Liver (tissue), 9 donors: ENCODE measurements around the gene ECEL1. TPM values are rescaled to one million over a fixed set of nuclear protein-coding genes. Genes with fewer than 3 reads are reported as not detected.

Experiments
- DNase-seq: peaks from one replicate; pipeline ENCODE4 v3.0.0-alpha.2; 2017; ENCODE audit warnings: low spot score
- H3K27ac ChIP-seq, 2 donors: one replicate each; pipeline ENCODE4 v1.7.0; 2013; ENCODE audit warnings: inconsistent platforms in 2 of 2, low read length in 2 of 2, control low read depth in 1 of 2, low read depth in 1 of 2, mild to moderate bottlenecking in 1 of 2
- H3K27me3 ChIP-seq, 4 donors: one replicate each; pipeline versions ENCODE4 v1.6.1 to v1.7.0; 2013; ENCODE audit warnings: low read length in 3 of 4, inconsistent platforms in 1 of 4, mild to moderate bottlenecking in 1 of 4, moderate library complexity in 1 of 4; ENCODE audit not compliant: control insufficient read depth in 4 of 4, insufficient read depth in 4 of 4
- H3K36me3 ChIP-seq, 4 donors: one replicate each; pipeline versions ENCODE4 v1.6.1 to v1.7.0; 2013; ENCODE audit warnings: low read length in 3 of 4, mild to moderate bottlenecking in 3 of 4, low read depth in 1 of 4, moderate library complexity in 1 of 4; ENCODE audit not compliant: control insufficient read depth in 4 of 4, insufficient read depth in 3 of 4
- H3K4me1 ChIP-seq, 4 donors: one replicate each; pipeline versions ENCODE4 v1.6.1 to v1.7.0; 2013; ENCODE audit warnings: low read length in 3 of 4, mild to moderate bottlenecking in 3 of 4, moderate library complexity in 1 of 4; ENCODE audit not compliant: control insufficient read depth in 4 of 4, insufficient read depth in 4 of 4
- H3K4me3 ChIP-seq, 3 donors: one replicate each; pipeline versions ENCODE4 v1.6.1 to v1.7.0; 2013; ENCODE audit warnings: low read length in 3 of 3, control low read depth in 1 of 3, low read depth in 1 of 3, mild to moderate bottlenecking in 1 of 3
- H3K9ac ChIP-seq, 2 donors: one replicate each; pipeline ENCODE4 v1.7.0; 2013; ENCODE audit warnings: low read length in 2 of 2, mild to moderate bottlenecking in 2 of 2, moderate library complexity in 2 of 2, control low read depth in 1 of 2, low read depth in 1 of 2
- H3K9me3 ChIP-seq, 4 donors: one replicate each; pipeline versions ENCODE4 v1.6.1 to v1.7.0; 2013; ENCODE audit warnings: low read length in 3 of 4; ENCODE audit not compliant: control insufficient read depth in 4 of 4
- EGR1 ChIP-seq, 2 donors: IDR thresholded peaks; 2 replicates each; pipeline ENCODE4 v1.6.1; 2016 to 2018; ENCODE audit warnings: antibody characterized with exemption in 2 of 2, low read depth in 2 of 2
- FOXA1 ChIP-seq: IDR thresholded peaks from 2 replicates; pipeline ENCODE4 v1.6.1; 2016; ENCODE audit warnings: antibody characterized with exemption
- FOXA2 ChIP-seq: IDR thresholded peaks from 2 replicates; pipeline ENCODE4 v1.6.1; 2016; ENCODE audit warnings: antibody characterized with exemption
- GABPA ChIP-seq, 2 donors: IDR thresholded peaks in 1 of 2; conservative IDR thresholded peaks in 1 of 2; 2 replicates each; pipeline ENCODE4 v1.6.1; 2016; ENCODE audit warnings: antibody characterized with exemption in 2 of 2, mild to moderate bottlenecking in 1 of 2, moderate library complexity in 1 of 2
- HNF4A ChIP-seq, 2 donors: conservative IDR thresholded peaks; 2 replicates each; pipeline ENCODE4 v1.6.1; 2016; ENCODE audit warnings: antibody characterized with exemption in 2 of 2, mild to moderate bottlenecking in 2 of 2
- HNF4G ChIP-seq: IDR thresholded peaks from 2 replicates; pipeline ENCODE4 v1.6.1; 2016; ENCODE audit warnings: antibody characterized with exemption
- JUND ChIP-seq, 2 donors: IDR thresholded peaks; 2 replicates each; pipeline ENCODE4 v1.6.1; 2016; ENCODE audit warnings: antibody characterized with exemption in 2 of 2
- NR2F2 ChIP-seq: IDR thresholded peaks from 2 replicates; pipeline ENCODE4 v1.6.1; 2016; ENCODE audit warnings: antibody characterized with exemption
- RAD21 ChIP-seq, 2 donors: IDR thresholded peaks; 2 replicates each; pipeline ENCODE4 v1.6.1; 2016; ENCODE audit warnings: antibody characterized with exemption in 2 of 2, mild to moderate bottlenecking in 2 of 2
- RXRA ChIP-seq, 2 donors: IDR thresholded peaks; 2 replicates each; pipeline ENCODE4 v1.6.1; 2017 to 2018; ENCODE audit warnings: antibody characterized with exemption in 2 of 2, mild to moderate bottlenecking in 1 of 2
- SP1 ChIP-seq: IDR thresholded peaks from 2 replicates; pipeline ENCODE4 v1.6.1; 2018; ENCODE audit warnings: antibody characterized with exemption, mild to moderate bottlenecking
- TAF1 ChIP-seq: conservative IDR thresholded peaks from 2 replicates; pipeline ENCODE4 v1.6.1; 2016; ENCODE audit warnings: antibody characterized with exemption, mild to moderate bottlenecking
- YY1 ChIP-seq: IDR thresholded peaks from 2 replicates; pipeline ENCODE4 v1.6.1; 2016; ENCODE audit warnings: antibody characterized with exemption, mild to moderate bottlenecking
- WGBS: extraction: QIAGEN DNeasy Blood & Tissue Kit; methylation state at CpG from one replicate; pipeline ENCODE4 v1.1.7; 2013; 5-methylcytosine and 5-hydroxymethylcytosine counted together
- polyA plus RNA-seq, 2 donors: library from polyadenylated mRNA; stranded (reverse) in 1 of 2; unstranded in 1 of 2; fragments of 200-250 nt in 1 of 2; fragments of >200 nt in 1 of 2; fragmentation: Nextera tagmentation in 1 of 2; extraction: Ambion mirVana in 1 of 2; gene quantifications; one replicate each; pipeline versions ENCODE4 v1.2.1 to v1.2.3, GENCODE V29; 2013 to 2015
- total RNA-seq, 2 donors: library from RNA; depleted of rRNA; stranded (reverse); fragments of >200 nt; gene quantifications; one replicate each; pipeline ENCODE4 v1.2.3, GENCODE V29; 2014
- TF ChIP-seq, protein P1 (sequence below): IDR thresholded peaks from 2 replicates; pipeline ENCODE4 v1.6.1; 2016; ENCODE audit warnings: antibody characterized with exemption
- TF ChIP-seq, protein P2 (sequence below): IDR thresholded peaks from 2 replicates; pipeline ENCODE4 v1.6.1; 2016; ENCODE audit warnings: antibody characterized with exemption
- TF ChIP-seq, protein P3 (sequence below): fragments of 150-350 bp; IDR thresholded peaks from 2 replicates; pipeline ENCODE4 v1.5.1; 2017; ENCODE audit warnings: improper control_type of control experiment, low read depth, low read length; ENCODE audit not compliant: missing input control
- TF ChIP-seq, protein P4 (sequence below): IDR thresholded peaks from 2 replicates; pipeline ENCODE4 v1.6.1; 2016; ENCODE audit warnings: antibody characterized with exemption, mild to moderate bottlenecking
- TF ChIP-seq, protein P5 (sequence below): IDR thresholded peaks from 2 replicates; pipeline ENCODE4 v1.6.1; 2016; ENCODE audit warnings: antibody characterized with exemption
- donor health status: healthy.
- donor health status: healthy.
- donor health status: healthy.
- donor health status: healthy.
- donor health status: healthy.

ECEL1 gene
- total and polyA plus RNA-seq, 4 donors = 0.67 to 1.8 TPM; not detected in 2

DNA sequence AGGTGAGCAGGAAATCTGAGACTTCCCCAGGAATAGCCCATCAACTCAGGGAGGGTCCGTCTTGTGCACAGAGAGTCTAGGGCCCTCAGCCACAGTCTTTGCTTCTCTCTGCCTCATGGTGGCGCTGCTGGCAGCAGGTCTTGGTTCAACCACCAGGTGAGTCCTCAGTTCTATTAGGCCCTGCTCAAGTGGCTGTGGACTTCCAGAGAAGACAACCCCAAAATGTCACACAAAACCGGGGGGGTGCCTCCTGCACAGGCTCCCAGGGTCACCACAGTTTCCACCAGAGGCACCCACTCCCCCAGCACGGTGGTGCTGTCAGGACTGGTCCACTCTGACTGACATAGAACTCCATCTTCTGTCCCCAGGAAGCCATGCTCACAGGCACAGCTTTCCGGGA lies 49.4 kb upstream of the ECEL1 start:
- no peaks in the 10 kb centered on the region for H3K27me3 ChIP-seq
- H3K36me3 ChIP-seq = no peaks in the 10 kb centered on the region
- WGBS = 69% methylated on average over 5 of the region's 5 CpGs
- DNase-seq = no peak
- H3K4me1 ChIP-seq = no peaks in the 10 kb centered on the region
- TF ChIP-seq, protein P1, sequence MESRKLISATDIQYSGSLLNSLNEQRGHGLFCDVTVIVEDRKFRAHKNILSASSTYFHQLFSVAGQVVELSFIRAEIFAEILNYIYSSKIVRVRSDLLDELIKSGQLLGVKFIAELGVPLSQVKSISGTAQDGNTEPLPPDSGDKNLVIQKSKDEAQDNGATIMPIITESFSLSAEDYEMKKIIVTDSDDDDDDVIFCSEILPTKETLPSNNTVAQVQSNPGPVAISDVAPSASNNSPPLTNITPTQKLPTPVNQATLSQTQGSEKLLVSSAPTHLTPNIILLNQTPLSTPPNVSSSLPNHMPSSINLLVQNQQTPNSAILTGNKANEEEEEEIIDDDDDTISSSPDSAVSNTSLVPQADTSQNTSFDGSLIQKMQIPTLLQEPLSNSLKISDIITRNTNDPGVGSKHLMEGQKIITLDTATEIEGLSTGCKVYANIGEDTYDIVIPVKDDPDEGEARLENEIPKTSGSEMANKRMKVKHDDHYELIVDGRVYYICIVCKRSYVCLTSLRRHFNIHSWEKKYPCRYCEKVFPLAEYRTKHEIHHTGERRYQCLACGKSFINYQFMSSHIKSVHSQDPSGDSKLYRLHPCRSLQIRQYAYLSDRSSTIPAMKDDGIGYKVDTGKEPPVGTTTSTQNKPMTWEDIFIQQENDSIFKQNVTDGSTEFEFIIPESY = no peak
- TF ChIP-seq, protein P2, sequence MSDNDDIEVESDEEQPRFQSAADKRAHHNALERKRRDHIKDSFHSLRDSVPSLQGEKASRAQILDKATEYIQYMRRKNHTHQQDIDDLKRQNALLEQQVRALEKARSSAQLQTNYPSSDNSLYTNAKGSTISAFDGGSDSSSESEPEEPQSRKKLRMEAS = no peak
- no peak for TF ChIP-seq JUND (IDR thresholded peaks at IDR 0.05)
- TF ChIP-seq, protein P3, sequence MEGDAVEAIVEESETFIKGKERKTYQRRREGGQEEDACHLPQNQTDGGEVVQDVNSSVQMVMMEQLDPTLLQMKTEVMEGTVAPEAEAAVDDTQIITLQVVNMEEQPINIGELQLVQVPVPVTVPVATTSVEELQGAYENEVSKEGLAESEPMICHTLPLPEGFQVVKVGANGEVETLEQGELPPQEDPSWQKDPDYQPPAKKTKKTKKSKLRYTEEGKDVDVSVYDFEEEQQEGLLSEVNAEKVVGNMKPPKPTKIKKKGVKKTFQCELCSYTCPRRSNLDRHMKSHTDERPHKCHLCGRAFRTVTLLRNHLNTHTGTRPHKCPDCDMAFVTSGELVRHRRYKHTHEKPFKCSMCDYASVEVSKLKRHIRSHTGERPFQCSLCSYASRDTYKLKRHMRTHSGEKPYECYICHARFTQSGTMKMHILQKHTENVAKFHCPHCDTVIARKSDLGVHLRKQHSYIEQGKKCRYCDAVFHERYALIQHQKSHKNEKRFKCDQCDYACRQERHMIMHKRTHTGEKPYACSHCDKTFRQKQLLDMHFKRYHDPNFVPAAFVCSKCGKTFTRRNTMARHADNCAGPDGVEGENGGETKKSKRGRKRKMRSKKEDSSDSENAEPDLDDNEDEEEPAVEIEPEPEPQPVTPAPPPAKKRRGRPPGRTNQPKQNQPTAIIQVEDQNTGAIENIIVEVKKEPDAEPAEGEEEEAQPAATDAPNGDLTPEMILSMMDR = peak; percentile 25
- TF ChIP-seq SP1 = no peak
- no peak for TF ChIP-seq TAF1
- TF ChIP-seq FOXA2 = no peak
- no peak for TF ChIP-seq EGR1 (IDR thresholded peaks at IDR 0.05; ENCODE audit: low read depth in 2 of 2)
- peak in 1 of 2 donors; percentile 56 for TF ChIP-seq RAD21 (IDR thresholded peaks at IDR 0.05)
- peaks cover 0 to 3% (median under 1%) of the 10 kb centered on the region in 4 donors for H3K9me3 ChIP-seq
- H3K4me3 ChIP-seq = no peak overlapping the region
- no peak overlapping the region for H3K9ac ChIP-seq
- no peak overlapping the region for H3K27ac ChIP-seq

DNA sequence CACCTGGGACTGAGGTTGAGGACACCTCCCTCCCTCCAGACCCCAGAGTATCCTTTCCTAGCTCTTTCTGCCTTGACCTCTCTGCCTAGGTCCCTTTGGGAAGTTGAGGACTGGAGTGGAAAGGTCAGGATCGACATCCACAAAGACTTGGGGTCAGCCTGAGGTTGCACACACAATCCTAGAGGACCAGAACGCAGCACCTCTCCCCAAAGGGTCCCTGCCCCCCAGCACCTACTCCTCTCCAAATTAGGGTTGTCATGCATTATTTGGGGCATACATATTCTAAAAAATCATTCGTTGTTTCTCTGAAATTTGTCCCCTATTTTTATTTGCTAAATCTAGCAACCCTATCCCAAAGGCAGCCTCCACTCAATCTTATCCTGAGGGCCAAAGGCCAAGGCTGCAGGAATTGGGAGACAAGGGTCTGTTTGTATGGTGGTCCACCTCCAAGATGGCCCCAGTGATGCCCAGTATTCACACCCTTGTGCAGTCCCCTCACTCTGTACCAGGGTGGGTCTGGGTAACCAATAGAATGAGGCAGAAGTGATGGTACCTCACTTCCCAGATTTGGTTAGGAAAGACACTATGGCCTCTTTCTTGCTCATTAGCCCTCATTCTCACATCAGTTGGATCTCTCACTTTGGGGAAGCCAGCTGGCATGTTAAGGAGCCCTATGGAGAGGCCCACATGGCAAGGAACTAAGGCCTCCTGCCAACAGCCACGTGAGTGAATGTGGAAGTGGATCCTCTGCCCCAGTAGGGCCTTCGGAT lies 48.3 kb upstream of the ECEL1 start:
- no peaks in the 10 kb centered on the region for H3K4me1 ChIP-seq
- H3K4me3 ChIP-seq = no peak overlapping the region
- no peak overlapping the region for H3K9ac ChIP-seq
- DNase-seq = no peak
- no peaks in the 10 kb centered on the region for H3K27me3 ChIP-seq
- TF ChIP-seq, protein P2 = no peak
- no peak for TF ChIP-seq HNF4A (conservative IDR thresholded peaks at IDR 0.05)
- no peak for TF ChIP-seq RXRA (IDR thresholded peaks at IDR 0.05)
- TF ChIP-seq, protein P4, sequence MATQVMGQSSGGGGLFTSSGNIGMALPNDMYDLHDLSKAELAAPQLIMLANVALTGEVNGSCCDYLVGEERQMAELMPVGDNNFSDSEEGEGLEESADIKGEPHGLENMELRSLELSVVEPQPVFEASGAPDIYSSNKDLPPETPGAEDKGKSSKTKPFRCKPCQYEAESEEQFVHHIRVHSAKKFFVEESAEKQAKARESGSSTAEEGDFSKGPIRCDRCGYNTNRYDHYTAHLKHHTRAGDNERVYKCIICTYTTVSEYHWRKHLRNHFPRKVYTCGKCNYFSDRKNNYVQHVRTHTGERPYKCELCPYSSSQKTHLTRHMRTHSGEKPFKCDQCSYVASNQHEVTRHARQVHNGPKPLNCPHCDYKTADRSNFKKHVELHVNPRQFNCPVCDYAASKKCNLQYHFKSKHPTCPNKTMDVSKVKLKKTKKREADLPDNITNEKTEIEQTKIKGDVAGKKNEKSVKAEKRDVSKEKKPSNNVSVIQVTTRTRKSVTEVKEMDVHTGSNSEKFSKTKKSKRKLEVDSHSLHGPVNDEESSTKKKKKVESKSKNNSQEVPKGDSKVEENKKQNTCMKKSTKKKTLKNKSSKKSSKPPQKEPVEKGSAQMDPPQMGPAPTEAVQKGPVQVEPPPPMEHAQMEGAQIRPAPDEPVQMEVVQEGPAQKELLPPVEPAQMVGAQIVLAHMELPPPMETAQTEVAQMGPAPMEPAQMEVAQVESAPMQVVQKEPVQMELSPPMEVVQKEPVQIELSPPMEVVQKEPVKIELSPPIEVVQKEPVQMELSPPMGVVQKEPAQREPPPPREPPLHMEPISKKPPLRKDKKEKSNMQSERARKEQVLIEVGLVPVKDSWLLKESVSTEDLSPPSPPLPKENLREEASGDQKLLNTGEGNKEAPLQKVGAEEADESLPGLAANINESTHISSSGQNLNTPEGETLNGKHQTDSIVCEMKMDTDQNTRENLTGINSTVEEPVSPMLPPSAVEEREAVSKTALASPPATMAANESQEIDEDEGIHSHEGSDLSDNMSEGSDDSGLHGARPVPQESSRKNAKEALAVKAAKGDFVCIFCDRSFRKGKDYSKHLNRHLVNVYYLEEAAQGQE = no peak
- no peak for TF ChIP-seq GABPA (IDR thresholded peaks at IDR 0.05 in 1 of 2, conservative IDR thresholded peaks at IDR 0.05 in 1 of 2)
- TF ChIP-seq, protein P1 = no peak
- TF ChIP-seq, protein P5, sequence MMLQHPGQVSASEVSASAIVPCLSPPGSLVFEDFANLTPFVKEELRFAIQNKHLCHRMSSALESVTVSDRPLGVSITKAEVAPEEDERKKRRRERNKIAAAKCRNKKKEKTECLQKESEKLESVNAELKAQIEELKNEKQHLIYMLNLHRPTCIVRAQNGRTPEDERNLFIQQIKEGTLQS = no peak
- TF ChIP-seq NR2F2 = no peak
- no peak for TF ChIP-seq JUND (IDR thresholded peaks at IDR 0.05)
- TF ChIP-seq HNF4G = no peak
- no peak for TF ChIP-seq RAD21 (IDR thresholded peaks at IDR 0.05)
- no peak for TF ChIP-seq TAF1
- TF ChIP-seq SP1 = no peak
- TF ChIP-seq FOXA1 = no peak
- TF ChIP-seq, protein P3 = no peak
- no peak for TF ChIP-seq FOXA2
- no peak for TF ChIP-seq YY1
- no peak for TF ChIP-seq EGR1 (IDR thresholded peaks at IDR 0.05; ENCODE audit: low read depth in 2 of 2)
- H3K9me3 ChIP-seq = peaks cover 0 to 3% (median under 1%) of the 10 kb centered on the region in 4 donors
- H3K27ac ChIP-seq = no peak overlapping the region
- WGBS = 89% methylated on average over 5 of the region's 5 CpGs
- no peaks in the 10 kb centered on the region for H3K36me3 ChIP-seq
